HG03457 (cell line): ENCODE results near the gene DNAJC18.
"Not testable (repeated sequence)": the region's sequence is repeated elsewhere in the genome, so short reads cannot be mapped to it uniquely, and the experiment has no call there.

Experiments
- ATAC-seq: cut with Tn5 transposase; IDR thresholded peaks from one replicate; pipeline ENCODE4 v1.9.1; 2021; ENCODE audit warnings: moderate number of reproducible peaks; ENCODE audit not compliant: unreplicated experiment

Gene DNAJC18

DNA sequence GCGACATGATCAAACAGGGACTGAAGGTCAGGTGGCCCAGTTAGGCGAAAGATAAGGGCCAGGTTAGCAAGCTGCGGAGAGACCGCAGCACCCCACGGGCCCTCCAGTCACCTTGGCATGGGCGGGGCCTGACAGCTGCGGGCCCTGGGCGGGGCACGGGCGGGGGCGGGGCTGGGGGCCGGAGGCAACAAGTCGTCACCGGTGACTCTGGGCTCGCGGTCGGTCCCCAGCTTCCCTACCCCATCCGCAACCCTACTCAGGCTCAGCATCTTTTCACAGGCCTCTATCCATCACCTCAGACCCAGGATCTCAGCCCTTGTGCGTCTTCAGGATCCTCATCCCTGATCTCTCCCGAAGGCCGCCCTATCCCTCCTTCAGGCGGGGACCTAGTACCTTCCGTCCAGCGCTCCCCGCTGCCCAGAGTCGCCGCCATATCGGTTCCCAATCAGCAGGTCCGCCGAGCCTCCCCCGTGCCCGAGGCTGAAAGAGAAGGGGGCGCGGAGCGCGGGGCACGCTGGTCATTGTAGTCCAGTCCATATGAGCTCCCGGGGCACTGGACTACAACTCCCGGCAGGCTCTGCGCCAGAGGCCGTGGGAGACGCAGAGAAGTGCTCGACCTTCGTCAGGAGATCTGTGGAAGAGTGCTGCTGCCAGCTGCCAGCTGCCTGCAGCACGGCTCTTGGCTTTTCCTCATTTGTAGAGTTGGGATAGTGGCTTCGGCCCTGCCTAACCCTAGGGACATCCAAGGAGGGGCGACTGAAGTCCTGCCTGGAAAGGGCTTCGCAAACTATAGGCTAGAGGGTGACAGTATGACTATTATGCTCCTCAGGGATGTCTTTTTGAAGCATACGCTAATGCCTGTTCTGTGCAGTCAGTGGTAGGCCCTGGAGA lies at the start of gene DNAJC18:
Gene DNAJC18 (minus strand): TSS at position 513 of the 891 bp plus-strand sequence. CDS start 80 bp downstream, at position 433.
- ATAC-seq = peak; percentile 74

DNA sequence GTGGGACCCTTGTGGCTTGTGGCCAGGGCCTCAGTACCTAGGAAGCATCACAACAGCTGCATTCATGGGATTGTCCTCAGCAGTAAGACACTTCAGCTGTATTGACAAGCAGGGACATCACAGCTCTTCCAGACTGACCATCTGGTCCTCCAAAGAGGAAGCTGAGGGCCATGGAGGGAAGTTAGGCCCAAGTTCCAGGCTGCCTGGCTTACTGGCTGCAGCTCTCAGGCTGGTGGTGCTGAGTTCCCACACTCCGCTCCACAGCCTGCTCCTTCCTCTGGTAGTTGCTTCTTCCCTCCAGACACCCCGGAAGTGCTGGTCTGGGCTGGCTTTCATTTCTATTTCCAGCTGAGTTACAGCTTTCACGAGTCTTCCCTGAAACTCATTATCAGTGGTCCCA lies 48.9 kb upstream of the DNAJC18 start:
- ATAC-seq = no peak

DNA sequence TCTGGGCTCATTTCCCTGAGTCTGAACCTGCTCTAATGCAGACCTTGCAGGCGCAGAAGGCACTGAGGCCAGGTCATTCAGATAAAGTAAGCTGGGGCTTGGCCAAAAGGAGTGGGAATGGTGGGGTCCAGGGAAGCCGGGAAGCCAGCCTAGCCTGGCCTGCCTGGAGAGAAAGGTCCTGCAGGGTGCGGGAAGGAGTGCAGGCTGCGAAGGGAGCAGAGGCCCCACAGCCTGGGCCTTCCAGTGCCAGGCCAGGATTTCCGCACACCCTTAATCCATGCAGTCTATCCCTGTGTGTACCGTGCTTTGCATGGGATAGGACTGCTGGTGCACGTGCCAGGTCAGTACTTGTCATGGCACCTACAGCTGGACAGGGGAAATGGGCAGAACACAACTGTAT lies 46.9 kb upstream of the DNAJC18 start:
- ATAC-seq = no peak

DNA sequence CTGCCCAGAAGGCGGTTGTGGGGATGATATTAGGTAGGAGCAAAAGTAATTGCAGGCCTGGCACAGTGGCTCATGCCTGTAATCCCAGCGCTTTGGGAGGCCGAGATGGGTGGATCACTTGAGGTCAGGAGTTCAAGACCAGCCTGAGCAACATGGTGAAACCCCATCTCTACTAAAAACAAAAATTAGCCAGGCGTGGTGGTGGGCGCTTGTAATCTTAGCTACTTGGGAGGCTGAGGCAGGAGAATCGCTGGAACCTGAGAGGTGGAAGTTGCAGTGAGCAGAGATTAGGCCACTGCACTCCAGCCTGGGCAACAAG lies 43.5 kb upstream of the DNAJC18 start:
- not testable (repeated sequence) for ATAC-seq

DNA sequence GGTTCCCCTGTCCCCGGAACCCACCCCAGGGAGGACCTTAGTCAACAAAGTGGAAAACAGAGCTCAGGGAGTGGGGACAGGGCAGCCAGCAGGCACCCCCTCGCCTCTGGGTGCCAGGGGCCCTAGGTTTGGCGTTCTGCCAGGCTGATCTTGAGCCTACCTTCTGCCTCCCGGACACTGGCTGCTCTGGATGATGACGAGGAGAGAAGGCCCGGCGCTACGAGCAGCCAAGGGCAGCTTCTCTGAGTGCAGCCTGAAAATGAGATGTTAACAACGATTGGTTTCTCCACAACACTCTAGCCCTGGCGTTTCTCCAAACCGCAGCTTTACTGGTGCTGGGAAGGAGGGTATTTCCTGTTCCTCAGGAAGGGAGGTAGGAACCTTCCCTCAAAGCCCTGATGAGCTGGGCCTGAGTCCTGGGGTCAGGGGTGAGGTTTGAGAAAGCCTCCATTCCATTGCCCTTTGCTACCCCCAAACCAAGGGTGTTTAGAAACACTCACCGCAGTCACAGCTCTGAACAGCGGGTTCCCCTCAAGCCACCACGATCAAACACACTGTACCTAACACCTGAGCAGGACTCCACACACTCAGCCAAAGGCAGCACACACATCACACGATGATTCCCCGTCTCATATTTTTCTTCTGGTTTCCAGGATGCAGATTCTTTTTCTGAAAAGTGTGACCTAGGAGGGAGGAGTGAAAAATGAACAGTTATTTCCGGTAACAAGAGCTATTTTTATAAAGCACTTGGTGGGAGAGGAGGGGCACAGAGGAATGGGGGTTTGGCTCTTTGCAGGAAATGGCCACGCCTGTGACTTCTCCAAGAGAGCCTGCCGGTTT lies 42.9 kb upstream of the DNAJC18 start, which contains the start of gene STING1:
Gene STING1 (minus strand): TSS at position 709 of the 840 bp plus-strand sequence. CDS start 1,054 bp downstream, outside the sequence.
- no peak for ATAC-seq

DNA sequence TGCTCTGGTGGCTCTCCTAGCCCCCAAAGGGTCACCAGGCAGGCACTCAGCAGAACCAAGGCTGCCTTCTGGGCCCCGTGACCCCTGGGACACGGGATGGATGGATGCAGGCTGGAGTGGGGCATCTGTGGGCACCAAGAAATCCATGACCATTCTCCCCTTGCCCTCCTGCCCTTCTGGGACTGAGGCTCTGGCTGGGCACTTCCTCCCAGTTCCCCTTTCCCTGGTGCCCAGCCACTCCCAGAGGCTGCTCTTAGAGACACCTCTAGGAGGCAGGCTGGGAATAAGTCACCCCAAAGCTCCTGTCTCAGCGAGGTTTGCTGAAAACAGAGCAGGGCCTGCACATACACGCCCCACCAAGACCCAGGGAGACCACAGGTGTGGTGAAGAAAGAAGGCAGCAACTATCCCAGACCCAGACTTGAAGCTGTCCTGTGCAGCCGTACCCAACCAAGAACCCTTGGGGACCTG lies 42.3 kb upstream of the DNAJC18 start:
- ATAC-seq = no peak

DNA sequence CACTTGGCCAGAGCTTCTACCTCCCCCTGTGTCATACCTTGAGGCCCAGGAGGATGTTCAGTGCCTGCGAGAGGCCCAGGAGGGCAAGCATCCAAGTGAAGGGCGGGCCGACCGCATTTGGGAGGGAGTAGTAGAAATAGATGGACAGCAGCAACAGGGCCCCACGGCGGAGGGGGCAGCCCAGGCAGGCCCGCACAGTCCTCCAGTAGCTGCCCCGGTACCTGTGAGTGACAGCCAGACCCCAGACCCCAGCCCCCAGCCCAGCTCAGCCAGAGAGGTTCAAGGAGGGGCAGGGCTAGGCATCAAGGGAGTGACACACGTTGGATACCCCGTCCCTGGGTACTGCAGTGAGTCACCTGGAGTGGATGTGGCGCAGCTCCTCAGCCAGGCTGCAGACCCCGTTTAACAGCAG lies 41.8 kb upstream of the DNAJC18 start:
- ATAC-seq = no peak

DNA sequence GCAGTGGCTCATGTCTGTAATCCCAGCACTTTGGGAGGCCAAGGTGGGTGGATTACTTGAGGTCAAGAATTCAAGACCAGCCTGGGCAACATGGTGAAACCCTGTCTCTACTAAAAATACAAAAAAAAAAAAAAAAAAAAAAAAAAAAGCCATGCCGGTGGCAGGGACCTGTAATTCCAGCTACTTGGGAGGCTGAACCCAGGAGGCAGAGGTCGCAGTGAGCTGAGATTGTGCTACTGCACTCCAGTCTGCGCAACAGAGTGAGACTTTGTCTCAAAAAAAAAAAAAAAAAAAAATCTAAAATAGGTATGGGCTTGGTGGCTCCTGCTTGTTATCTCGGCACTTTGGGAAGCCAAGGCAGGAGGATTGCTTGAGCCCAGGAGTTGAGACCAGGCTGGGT lies 40.4 kb upstream of the DNAJC18 start:
- not testable (repeated sequence) for ATAC-seq

DNA sequence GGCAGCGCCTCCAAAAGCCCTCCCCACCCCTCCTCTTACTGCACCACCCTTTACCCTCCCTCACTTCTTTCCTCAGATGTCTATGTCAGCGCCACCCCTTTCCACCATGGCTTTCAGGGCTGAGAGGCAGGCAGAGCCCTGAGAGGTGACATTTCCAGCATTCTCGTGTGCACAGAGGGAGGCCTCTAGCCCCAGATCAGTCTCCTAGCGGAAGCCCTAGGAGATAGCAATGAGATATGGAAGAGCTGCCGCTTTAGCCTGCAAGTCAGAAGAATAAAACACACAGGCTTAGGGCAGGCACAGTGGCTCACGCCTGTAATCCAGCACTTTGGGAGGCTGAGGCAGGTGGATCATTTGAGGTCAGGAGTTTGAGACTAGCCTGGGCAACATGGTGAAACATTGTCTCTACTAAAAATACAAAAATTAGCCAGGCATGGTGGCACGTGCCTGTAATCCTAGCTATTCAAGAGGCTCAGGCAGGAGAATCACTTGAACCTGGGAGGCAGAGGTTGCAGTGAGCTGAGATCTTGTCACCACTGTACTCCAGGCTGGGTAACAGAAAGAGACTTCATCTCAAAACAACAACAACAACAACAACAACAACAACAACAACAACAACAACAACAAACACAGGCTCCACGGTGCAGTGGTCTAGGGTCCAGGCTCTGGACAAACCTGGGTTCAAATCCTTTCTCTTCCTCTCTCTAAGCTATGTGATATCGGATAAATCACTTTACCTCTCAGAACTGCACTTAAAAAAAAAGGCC lies 39.5 kb upstream of the DNAJC18 start:
- ATAC-seq = not testable (repeated sequence)

DNA sequence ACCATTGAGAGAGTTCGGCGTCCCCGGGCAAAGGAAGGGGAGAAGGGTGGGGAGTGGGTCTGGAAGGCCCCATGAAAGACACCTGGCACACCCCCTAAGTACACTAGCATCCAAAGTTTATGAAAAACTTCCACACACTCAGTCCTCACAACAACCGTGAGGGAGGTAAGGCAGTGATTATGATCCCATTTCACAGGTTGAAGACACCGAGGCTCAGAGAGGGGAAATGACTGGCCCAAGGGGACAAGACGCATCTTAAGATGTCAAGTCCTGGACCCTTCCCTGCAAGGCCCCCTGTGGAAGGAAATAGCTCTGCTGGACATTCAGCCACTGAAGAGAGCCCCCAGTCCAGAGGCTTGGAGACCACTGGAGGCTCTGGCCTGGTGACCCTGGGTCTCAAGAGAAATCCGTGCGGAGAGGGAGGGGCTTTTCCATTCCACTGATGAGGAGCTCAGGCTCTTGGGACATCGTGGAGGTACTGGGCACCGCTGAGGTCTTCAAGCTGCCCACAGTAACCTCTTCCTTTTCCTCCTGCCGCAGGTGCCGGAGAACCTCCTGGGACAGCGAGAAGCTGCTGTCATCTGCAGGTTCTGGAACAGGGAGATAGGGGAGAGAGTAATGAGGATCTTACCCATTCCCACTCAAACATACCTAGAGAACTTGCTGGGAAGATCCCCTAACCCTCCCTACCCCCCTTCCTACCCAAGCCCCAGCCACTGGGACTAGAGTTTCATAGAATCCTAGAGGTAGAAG lies 36.7 kb upstream of the DNAJC18 start:
- ATAC-seq = no peak

DNA sequence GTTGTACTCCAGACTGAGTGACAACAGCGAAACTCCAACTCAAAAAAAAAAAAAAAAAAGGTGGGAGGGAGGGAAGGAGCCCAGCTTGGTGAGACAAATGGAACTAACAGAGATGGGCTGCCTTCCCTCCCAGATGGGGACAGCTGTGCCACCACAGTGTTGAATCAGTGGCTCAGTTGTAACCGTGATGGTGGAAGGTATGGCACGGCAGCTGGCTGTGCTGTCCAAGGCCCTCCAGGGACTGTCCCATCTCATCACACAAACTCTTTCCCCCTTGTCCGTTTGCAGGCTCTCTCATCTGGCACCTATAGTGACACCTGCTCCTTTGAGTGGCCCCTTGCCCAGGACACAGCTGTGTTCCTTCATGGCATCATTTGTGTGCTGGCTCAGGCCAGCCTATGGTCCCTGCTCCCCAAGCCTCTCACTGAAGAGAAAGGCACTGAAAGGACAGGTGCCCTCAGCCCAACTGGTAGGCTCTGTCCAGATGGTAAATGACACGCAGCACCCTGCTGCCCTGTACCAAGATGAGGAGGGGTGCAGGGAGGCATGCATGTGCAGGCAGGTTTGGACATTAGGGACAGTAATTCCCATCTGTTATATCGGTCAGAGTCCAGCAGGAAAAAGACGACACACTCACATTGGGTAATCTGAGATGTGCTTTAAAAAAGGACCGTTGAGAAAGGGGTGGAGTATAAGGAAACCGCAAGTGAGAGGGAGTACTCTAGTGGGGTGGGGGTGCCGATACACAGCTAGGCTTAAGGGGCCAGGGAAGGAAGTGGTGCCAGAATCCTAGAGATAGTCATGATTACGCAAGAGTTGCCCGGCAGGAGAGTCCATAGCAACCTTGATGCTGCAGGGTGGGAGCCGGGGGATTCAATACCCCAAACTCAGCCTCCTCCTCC lies 35.8 kb upstream of the DNAJC18 start:
- no peak for ATAC-seq

DNA sequence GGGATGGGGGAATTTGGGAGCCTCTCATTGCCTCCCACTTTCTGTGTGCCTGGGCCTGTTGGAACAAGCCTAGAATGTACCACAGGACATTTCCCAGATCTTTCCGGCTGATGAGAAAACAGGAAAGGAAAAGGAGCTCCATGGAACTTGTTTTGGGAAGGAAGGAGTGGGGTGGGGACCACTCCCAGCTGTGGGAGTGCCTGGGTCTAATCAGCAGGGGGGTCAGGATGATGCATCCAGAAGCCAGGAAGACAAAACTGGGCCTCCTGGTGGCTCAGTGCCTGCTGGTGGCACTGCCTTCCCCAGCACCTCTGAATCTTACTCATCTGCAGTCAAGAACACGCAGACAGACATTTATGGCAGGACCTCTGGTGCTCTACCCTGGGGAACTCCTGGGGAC lies 34.2 kb upstream of the DNAJC18 start:
- ATAC-seq = no peak

DNA sequence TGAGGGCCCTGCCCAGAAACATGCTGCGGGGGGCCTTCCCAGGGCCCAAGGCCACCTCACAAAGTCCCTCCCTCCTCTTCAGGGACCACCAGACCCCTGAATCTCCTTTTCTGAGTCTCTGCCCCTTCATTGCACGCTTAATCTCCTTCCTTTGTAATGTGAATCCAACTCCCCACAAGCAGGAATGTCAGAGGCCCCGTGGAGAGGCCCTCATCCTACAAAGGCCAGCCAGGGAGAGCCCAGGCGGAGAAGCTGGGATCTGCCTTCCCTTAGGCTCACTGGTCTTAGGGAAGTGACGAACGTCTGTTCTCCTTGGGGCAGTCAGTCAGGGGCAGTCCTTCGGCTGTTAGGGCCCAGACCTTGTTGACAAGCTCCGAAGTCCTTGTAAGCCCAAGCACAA lies 33.8 kb upstream of the DNAJC18 start:
- no peak for ATAC-seq

DNA sequence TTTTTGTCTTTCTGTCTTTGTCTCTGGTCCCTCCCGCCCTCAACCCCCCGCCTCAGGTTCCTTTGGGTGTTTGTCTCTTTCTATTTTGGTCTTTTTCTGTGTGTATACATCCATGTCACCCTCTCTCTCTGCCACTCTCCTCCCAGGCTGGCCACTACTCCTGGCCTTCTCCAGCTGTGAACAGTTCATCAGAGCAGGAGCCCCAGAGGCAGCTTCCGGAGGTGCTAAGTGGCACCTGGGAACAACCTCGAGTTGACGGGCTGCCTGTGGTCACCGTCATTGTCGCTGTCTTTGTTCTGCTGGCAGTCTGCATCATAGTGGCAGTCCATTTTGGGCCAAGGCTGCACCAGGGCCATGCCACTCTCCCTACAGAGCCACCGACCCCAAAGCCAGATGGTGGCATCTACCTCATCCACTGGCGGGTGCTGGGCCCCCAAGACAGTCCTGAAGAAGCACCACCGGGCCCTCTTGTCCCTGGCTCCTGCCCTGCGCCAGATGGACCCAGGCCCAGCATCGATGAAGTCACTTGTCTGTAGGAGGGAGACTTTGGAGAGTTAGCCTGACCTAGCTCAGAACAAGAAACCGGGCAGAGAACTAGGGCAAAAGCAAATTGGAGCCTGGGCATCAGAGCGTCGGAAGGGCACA lies 33.2 kb upstream of the DNAJC18 start:
- no peak for ATAC-seq

DNA sequence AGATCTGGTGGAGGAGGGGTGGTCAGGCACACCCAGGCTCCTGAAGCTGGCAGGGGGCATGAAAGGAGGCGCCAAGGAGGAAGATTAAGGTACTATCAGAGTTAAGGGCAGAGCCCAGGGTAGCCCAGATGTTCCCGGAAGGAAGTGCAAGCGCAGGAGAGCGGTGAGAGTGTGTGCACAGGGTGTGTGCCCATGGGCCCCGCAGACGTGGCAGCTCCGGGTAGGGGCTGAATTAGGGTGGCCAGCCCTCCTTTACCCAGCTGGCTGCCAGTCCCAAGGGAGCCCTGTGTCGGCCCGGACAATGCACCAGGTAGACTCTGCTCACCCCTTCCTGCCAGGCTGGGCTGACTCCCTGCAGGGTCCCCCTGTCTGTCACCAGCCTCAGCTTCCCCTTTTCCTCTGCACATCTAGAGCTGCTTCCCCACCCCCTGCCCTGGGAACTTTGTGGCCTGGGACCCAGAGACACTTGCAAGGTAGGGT lies 31.5 kb upstream of the DNAJC18 start, which contains the start of gene SMIM33:
Gene SMIM33 (plus strand): TSS at position 184 of the 480 bp plus-strand sequence. CDS start 118 bp downstream, at position 302.
- no peak for ATAC-seq

DNA sequence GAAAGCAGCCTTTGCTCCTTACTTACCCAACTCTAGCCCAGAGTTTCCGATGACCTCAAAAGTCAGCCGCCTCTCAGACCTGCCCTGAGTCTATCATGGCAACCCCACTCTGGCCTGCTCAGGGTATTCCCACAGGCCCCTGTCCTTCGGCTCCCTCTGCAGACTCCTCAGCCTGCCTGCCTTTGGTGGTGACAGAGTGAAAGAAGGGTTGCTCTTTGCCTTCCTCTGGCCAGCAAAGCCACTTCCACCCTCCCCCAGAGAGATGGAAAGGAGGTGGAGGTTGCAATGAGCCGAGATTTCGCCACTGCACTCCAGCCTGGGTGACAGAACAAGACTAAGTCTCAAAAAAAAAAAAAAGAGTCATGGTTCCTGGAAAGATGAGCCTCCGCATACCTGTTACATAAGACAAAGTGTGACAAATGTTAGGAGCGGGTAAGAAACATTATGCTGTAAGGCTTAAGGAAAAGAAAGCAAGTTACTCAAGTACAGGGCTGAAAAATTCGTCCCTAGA lies 29.2 kb upstream of the DNAJC18 start:
- ATAC-seq = no peak

DNA sequence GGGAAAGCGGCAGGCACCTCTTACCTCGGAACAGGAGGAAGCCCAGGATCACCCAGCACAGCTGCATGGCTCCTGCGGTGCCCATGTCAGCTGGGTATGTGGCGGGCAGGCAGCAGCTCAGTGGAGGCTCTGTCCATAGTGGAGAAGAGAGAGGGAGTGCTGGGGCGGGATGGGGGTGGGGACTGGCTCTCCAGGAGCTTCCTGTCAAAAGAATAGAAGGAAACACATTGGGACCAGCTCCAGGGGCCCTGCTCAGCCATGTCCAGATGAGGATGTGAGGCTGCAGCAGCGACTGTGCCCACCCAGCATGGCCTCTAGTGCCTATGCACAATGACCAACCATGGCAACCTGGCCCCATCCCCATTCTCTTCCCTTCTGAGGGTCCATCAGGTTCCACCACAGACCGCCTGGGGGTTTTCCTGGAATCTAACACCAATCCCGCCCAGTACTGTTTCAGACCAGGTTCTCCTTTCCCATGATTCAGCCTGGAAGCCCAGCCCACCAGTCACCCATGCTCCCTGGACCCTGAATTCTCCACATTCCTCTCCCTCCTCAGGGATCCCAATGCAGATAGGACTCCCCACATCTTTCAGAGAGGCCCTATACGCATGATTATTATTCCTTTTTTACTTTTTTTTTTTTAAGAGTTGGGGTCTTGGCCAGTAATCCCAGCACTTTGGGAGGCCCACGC lies 23.4 kb upstream of the DNAJC18 start, which contains the start of gene ECSCR:
Gene ECSCR (minus strand): TSS at position 158 of the 691 bp plus-strand sequence. CDS start 73 bp downstream, at position 85.
- no peak for ATAC-seq
